ENCODE results near the gene KIF12.

- TF ChIP-seq, protein P1, sequence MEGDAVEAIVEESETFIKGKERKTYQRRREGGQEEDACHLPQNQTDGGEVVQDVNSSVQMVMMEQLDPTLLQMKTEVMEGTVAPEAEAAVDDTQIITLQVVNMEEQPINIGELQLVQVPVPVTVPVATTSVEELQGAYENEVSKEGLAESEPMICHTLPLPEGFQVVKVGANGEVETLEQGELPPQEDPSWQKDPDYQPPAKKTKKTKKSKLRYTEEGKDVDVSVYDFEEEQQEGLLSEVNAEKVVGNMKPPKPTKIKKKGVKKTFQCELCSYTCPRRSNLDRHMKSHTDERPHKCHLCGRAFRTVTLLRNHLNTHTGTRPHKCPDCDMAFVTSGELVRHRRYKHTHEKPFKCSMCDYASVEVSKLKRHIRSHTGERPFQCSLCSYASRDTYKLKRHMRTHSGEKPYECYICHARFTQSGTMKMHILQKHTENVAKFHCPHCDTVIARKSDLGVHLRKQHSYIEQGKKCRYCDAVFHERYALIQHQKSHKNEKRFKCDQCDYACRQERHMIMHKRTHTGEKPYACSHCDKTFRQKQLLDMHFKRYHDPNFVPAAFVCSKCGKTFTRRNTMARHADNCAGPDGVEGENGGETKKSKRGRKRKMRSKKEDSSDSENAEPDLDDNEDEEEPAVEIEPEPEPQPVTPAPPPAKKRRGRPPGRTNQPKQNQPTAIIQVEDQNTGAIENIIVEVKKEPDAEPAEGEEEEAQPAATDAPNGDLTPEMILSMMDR (conservative IDR thresholded peaks at IDR 0.05; ENCODE audit: low read depth in 2 of 2) = no peak
- TF ChIP-seq JUNB (IDR thresholded peaks at IDR 0.05; ENCODE audit: unreplicated experiment) (no peak), POLR2AphosphoS5 (IDR thresholded peaks at IDR 0.05; ENCODE audit: low read depth) (no peak), EZH2 (IDR thresholded peaks at IDR 0.05; ENCODE audit: low read depth, unreplicated experiment) (no peak), CREB1 (CRISPR knock-in tag; IDR thresholded peaks at IDR 0.05; ENCODE audit: low read depth) (no peak), ZNF114 (CRISPR knock-in tag; IDR thresholded peaks at IDR 0.05) (no peak)
- TF ChIP-seq, protein P2, sequence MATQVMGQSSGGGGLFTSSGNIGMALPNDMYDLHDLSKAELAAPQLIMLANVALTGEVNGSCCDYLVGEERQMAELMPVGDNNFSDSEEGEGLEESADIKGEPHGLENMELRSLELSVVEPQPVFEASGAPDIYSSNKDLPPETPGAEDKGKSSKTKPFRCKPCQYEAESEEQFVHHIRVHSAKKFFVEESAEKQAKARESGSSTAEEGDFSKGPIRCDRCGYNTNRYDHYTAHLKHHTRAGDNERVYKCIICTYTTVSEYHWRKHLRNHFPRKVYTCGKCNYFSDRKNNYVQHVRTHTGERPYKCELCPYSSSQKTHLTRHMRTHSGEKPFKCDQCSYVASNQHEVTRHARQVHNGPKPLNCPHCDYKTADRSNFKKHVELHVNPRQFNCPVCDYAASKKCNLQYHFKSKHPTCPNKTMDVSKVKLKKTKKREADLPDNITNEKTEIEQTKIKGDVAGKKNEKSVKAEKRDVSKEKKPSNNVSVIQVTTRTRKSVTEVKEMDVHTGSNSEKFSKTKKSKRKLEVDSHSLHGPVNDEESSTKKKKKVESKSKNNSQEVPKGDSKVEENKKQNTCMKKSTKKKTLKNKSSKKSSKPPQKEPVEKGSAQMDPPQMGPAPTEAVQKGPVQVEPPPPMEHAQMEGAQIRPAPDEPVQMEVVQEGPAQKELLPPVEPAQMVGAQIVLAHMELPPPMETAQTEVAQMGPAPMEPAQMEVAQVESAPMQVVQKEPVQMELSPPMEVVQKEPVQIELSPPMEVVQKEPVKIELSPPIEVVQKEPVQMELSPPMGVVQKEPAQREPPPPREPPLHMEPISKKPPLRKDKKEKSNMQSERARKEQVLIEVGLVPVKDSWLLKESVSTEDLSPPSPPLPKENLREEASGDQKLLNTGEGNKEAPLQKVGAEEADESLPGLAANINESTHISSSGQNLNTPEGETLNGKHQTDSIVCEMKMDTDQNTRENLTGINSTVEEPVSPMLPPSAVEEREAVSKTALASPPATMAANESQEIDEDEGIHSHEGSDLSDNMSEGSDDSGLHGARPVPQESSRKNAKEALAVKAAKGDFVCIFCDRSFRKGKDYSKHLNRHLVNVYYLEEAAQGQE (IDR thresholded peaks at IDR 0.05; ENCODE audit: unreplicated experiment) = no peak
- TF ChIP-seq, protein P3, sequence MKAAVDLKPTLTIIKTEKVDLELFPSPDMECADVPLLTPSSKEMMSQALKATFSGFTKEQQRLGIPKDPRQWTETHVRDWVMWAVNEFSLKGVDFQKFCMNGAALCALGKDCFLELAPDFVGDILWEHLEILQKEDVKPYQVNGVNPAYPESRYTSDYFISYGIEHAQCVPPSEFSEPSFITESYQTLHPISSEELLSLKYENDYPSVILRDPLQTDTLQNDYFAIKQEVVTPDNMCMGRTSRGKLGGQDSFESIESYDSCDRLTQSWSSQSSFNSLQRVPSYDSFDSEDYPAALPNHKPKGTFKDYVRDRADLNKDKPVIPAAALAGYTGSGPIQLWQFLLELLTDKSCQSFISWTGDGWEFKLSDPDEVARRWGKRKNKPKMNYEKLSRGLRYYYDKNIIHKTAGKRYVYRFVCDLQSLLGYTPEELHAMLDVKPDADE (IDR thresholded peaks at IDR 0.05) = no peak
Measured at GRCh38 chr9:114060711-114061110, 38.4 kb downstream of the KIF12 start.
